ENCODE results near the gene DTNBP1. TPM values are rescaled to one million over a fixed set of nuclear protein-coding genes. Genes with fewer than 3 reads are reported as not detected.

Gene DTNBP1
- total RNA-seq, 1 experiment from 2014 or later: 14.4 TPM

GRCh38 chr6:15630202-15630601 is 32.6 kb downstream of the DTNBP1 start:
- in situ Hi-C loops (cut with HindIII; ENCODE audit: low pct_unique_long_range_greater_than_20kb, low sequenced_read_pairs): no loop called here
- no peak for DNase-seq (ENCODE audit: low read depth)

GRCh38 chr6:15629487-15629886 is 33.3 kb downstream of the DTNBP1 start:
- in situ Hi-C loops (cut with HindIII; ENCODE audit: low pct_unique_long_range_greater_than_20kb, low sequenced_read_pairs): no loop called here

GRCh38 chr6:15628499-15629131 is 34.2 kb downstream of the DTNBP1 start:
- no peak for DNase-seq (ENCODE audit: low read depth)
- in situ Hi-C loops (cut with HindIII; ENCODE audit: low pct_unique_long_range_greater_than_20kb, low sequenced_read_pairs): no loop called here

More at GRCh38 chr6:15629487-15629886, 33.3 kb downstream of the DTNBP1 start:
- no peak for DNase-seq (ENCODE audit: low read depth)

GRCh38 chr6:15627821-15628220 is 35.0 kb downstream of the DTNBP1 start:
- no peak for DNase-seq (ENCODE audit: low read depth)
- in situ Hi-C loops (cut with HindIII; ENCODE audit: low pct_unique_long_range_greater_than_20kb, low sequenced_read_pairs): no loop called here

- in situ Hi-C loops (cut with HindIII; ENCODE audit: low pct_unique_long_range_greater_than_20kb, low sequenced_read_pairs): no loop called here
- no peak for DNase-seq (ENCODE audit: low read depth)
Observed at GRCh38 chr6:15626878-15627674, 35.8 kb downstream of the DTNBP1 start.

GRCh38 chr6:15626160-15626559 is 36.7 kb downstream of the DTNBP1 start:
- in situ Hi-C loops (cut with HindIII; ENCODE audit: low pct_unique_long_range_greater_than_20kb, low sequenced_read_pairs): no loop called here
- no peak for DNase-seq (ENCODE audit: low read depth)

- DNase-seq (ENCODE audit: low read depth): peak; percentile 8
- in situ Hi-C loops (cut with HindIII; ENCODE audit: low pct_unique_long_range_greater_than_20kb, low sequenced_read_pairs): no loop called here
Observed at GRCh38 chr6:15623276-15624116, 39.3 kb downstream of the DTNBP1 start.

- in situ Hi-C loops (cut with HindIII; ENCODE audit: low pct_unique_long_range_greater_than_20kb, low sequenced_read_pairs): no loop called here
- DNase-seq (ENCODE audit: low read depth): no peak
Observed at GRCh38 chr6:15622045-15622740, 40.6 kb downstream of the DTNBP1 start.

GRCh38 chr6:15621203-15622044 is 41.4 kb downstream of the DTNBP1 start:
- in situ Hi-C loops (cut with HindIII; ENCODE audit: low pct_unique_long_range_greater_than_20kb, low sequenced_read_pairs): no loop called here
- no peak for DNase-seq (ENCODE audit: low read depth)

- in situ Hi-C loops (cut with HindIII; ENCODE audit: low pct_unique_long_range_greater_than_20kb, low sequenced_read_pairs): no loop called here
- DNase-seq (ENCODE audit: low read depth): no peak
Observed at GRCh38 chr6:15620611-15621010, 42.2 kb downstream of the DTNBP1 start.

GRCh38 chr6:15619330-15619729 is 43.5 kb downstream of the DTNBP1 start:
- in situ Hi-C loops (cut with HindIII; ENCODE audit: low pct_unique_long_range_greater_than_20kb, low sequenced_read_pairs): no loop called here
- no peak for DNase-seq (ENCODE audit: low read depth)

- in situ Hi-C loops (cut with HindIII; ENCODE audit: low pct_unique_long_range_greater_than_20kb, low sequenced_read_pairs): no loop called here
- no peak for DNase-seq (ENCODE audit: low read depth)
Observed at GRCh38 chr6:15618685-15619084, 44.1 kb downstream of the DTNBP1 start.

GRCh38 chr6:15616261-15616660 is 46.6 kb downstream of the DTNBP1 start:
- DNase-seq (ENCODE audit: low read depth): peak; percentile 27
- in situ Hi-C loops (cut with HindIII; ENCODE audit: low pct_unique_long_range_greater_than_20kb, low sequenced_read_pairs): no loop called here

GRCh38 chr6:15615802-15616201 is 47.0 kb downstream of the DTNBP1 start:
- DNase-seq (ENCODE audit: low read depth): no peak
- in situ Hi-C loops (cut with HindIII; ENCODE audit: low pct_unique_long_range_greater_than_20kb, low sequenced_read_pairs): no loop called here

- no peak for DNase-seq (ENCODE audit: low read depth)
- in situ Hi-C loops (cut with HindIII; ENCODE audit: low pct_unique_long_range_greater_than_20kb, low sequenced_read_pairs): no loop called here
Observed at GRCh38 chr6:15614277-15614676, 48.6 kb downstream of the DTNBP1 start.

- in situ Hi-C loops (cut with HindIII; ENCODE audit: low pct_unique_long_range_greater_than_20kb, low sequenced_read_pairs): no loop called here
- DNase-seq (ENCODE audit: low read depth): peak; percentile 64
Observed at GRCh38 chr6:15608396-15608795, 54.4 kb downstream of the DTNBP1 start.

GRCh38 chr6:15607603-15608002 is 55.2 kb downstream of the DTNBP1 start:
- no peak for DNase-seq (ENCODE audit: low read depth)
- in situ Hi-C loops (cut with HindIII; ENCODE audit: low pct_unique_long_range_greater_than_20kb, low sequenced_read_pairs): no loop called here

- in situ Hi-C loops (cut with HindIII; ENCODE audit: low pct_unique_long_range_greater_than_20kb, low sequenced_read_pairs): no loop called here
- no peak for DNase-seq (ENCODE audit: low read depth)
Observed at GRCh38 chr6:15606347-15606746, 56.5 kb downstream of the DTNBP1 start.
